AG04450 (cell line): ENCODE measurements around the gene PPP4R1. TPM values are rescaled to one million over a fixed set of nuclear protein-coding genes. Genes with fewer than 3 reads are reported as not detected.

Experiments
- CTCF ChIA-PET: fragments of 300-600, 350-600 bp; formaldehyde crosslinking; extraction: SDS; loops from one replicate; lab custom pipeline; 2022; ENCODE audit warnings: antibody characterized with exemption, inconsistent platforms; lab: Charles Lee
- POLR2A ChIA-PET: fragments of 350-600 bp; formaldehyde crosslinking; extraction: SDS; loops from one replicate; lab custom pipeline; 2021; ENCODE audit warnings: antibody characterized with exemption, inconsistent platforms; lab: Yijun Ruan, JAX
- DNase-seq: peaks from one replicate; pipeline ENCODE4 v3.0.0-alpha.2; 2011; ENCODE audit warnings: low read depth, low spot score
- H3K27ac ChIP-seq: one replicate; pipeline ENCODE4 v1.5.1; 2012; ENCODE audit warnings: low read depth, low read length, control low read depth
- H3K27me3 ChIP-seq: one replicate; pipeline ENCODE4 v1.6.0; 2012; ENCODE audit warnings: low read length; ENCODE audit not compliant: control insufficient read depth, insufficient read depth
- H3K4me3 ChIP-seq: 2 replicates; pipeline ENCODE4 v1.5.1; 2011; ENCODE audit warnings: mild to moderate bottlenecking, low read depth, low read length, control low read depth
- H3K9me3 ChIP-seq: 2 replicates; pipeline ENCODE4 v1.5.1; 2012; ENCODE audit warnings: low read length; ENCODE audit not compliant: control insufficient read depth, insufficient read depth
- CTCF ChIP-seq: IDR thresholded peaks from 2 replicates; pipeline ENCODE4 v1.5.1; 2011; ENCODE audit warnings: low read depth, low read length, control low read depth, inconsistent platforms
- polyA plus RNA-seq: library from polyadenylated mRNA; depleted of rRNA; stranded (reverse); fragments of >200 nt; gene quantifications from 2 replicates; pipeline ENCODE4 v1.2.3, GENCODE V29; 2011

Gene PPP4R1
- polyA plus RNA-seq, 1 experiment: 101 TPM

GRCh38 chr18:9637036-9637767 lies 22.8 kb upstream of the PPP4R1 start:
- ChIA-PET POLR2A (no interaction called here), CTCF (no interaction called here)
- H3K4me3 ChIP-seq: no peak overlapping the region
- TF ChIP-seq CTCF: no peak
- no peak overlapping the region for H3K27ac ChIP-seq
- no peaks in the 10 kb centered on the region for H3K27me3 ChIP-seq
- no peak for DNase-seq
- peaks cover 4% of the 10 kb centered on the region; the same call in 1 of the 2 replicates for H3K9me3 ChIP-seq

GRCh38 chr18:9634856-9635255 lies 20.5 kb upstream of the PPP4R1 start:
- no peak for DNase-seq
- TF ChIP-seq CTCF: no peak
- peaks cover 4% of the 10 kb centered on the region; the same call in 1 of the 2 replicates for H3K9me3 ChIP-seq
- H3K27ac ChIP-seq: no peak overlapping the region
- H3K27me3 ChIP-seq: no peaks in the 10 kb centered on the region
- CTCF ChIA-PET: no interaction called here
- no peak overlapping the region for H3K4me3 ChIP-seq
- POLR2A ChIA-PET: no interaction called here

GRCh38 chr18:9631814-9632496 lies 17.6 kb upstream of the PPP4R1 start:
- POLR2A ChIA-PET: no interaction called here

GRCh38 chr18:9630444-9630843 lies 16.1 kb upstream of the PPP4R1 start:
- Histone ChIP-seq H3K27me3 (no peaks in the 10 kb centered on the region), H3K4me3 (no peak overlapping the region), H3K27ac (no peak overlapping the region), H3K9me3 (no peaks in the 10 kb centered on the region)
- no peak for TF ChIP-seq CTCF
- ChIA-PET POLR2A (no interaction called here), CTCF (no interaction called here)
- DNase-seq: no peak

More at GRCh38 chr18:9631814-9632496, 17.6 kb upstream of the PPP4R1 start:
- Histone ChIP-seq H3K4me3 (no peak overlapping the region), H3K9me3 (peaks cover 4% of the 10 kb centered on the region; the same call in 1 of the 2 replicates), H3K27me3 (no peaks in the 10 kb centered on the region), H3K27ac (peak overlapping the region; percentile 68)
- TF ChIP-seq CTCF: no peak
- DNase-seq: peak; percentile 67
- CTCF ChIA-PET: interaction anchor here (0.6 kb wide), 1 partner anchor 32 kb away, joined by 4 read pairs; no protein-coding TSS in a partner anchor

GRCh38 chr18:9629709-9630108 lies 15.3 kb upstream of the PPP4R1 start:
- DNase-seq: no peak
- no peak overlapping the region for H3K4me3 ChIP-seq
- ChIA-PET CTCF (no interaction called here), POLR2A (no interaction called here)
- no peaks in the 10 kb centered on the region for H3K27me3 ChIP-seq
- H3K9me3 ChIP-seq: no peaks in the 10 kb centered on the region
- no peak overlapping the region for H3K27ac ChIP-seq
- TF ChIP-seq CTCF: no peak
